CD8-positive, alpha-beta memory T cell (primary cell): ENCODE results near the gene GPX7. TPM values are rescaled to one million over a fixed set of nuclear protein-coding genes. Genes with fewer than 3 reads are reported as not detected.

Experiments used
- CTCF ChIA-PET: fragments of 350-600 bp; sonication (Branson Sonifier 250); formaldehyde crosslinking; loops from one replicate; lab custom pipeline; 2021; ENCODE audit warnings: antibody characterized with exemption; lab: Charles Lee
- POLR2A ChIA-PET: fragments of 350-600 bp; sonication (Branson Sonifier 250); formaldehyde crosslinking; loops from one replicate; lab custom pipeline; 2021; ENCODE audit warnings: antibody characterized with exemption; lab: Charles Lee
- DNase-seq, 5 donors: peaks; one replicate each; pipeline versions ENCODE4 v3.0.0 to v3.0.0-alpha.2; 2020 to 2022; ENCODE audit warnings: mixed read lengths in 1 of 5
- H3K27ac ChIP-seq: one replicate; pipeline ENCODE4 v1.7.0; 2013; ENCODE audit warnings: low read depth, mild to moderate bottlenecking, low read length, moderate library complexity
- H3K27me3 ChIP-seq: 2 replicates; pipeline ENCODE4 v1.7.0; 2013; ENCODE audit warnings: low read length, mild to moderate bottlenecking; ENCODE audit not compliant: insufficient read depth, poor library complexity, severe bottlenecking
- H3K36me3 ChIP-seq: 2 replicates; pipeline ENCODE4 v1.7.0; 2013; ENCODE audit warnings: mild to moderate bottlenecking, low read length, moderate library complexity; ENCODE audit not compliant: insufficient read depth
- H3K4me1 ChIP-seq: 2 replicates; pipeline ENCODE4 v1.7.0; 2013; ENCODE audit warnings: mild to moderate bottlenecking, low read length, moderate library complexity; ENCODE audit not compliant: insufficient read depth
- H3K4me3 ChIP-seq: 2 replicates; pipeline ENCODE4 v1.7.0; 2013; ENCODE audit warnings: mild to moderate bottlenecking, low read length
- H3K9me3 ChIP-seq: 2 replicates; pipeline ENCODE4 v1.7.0; 2013; ENCODE audit warnings: mild to moderate bottlenecking, low read length
- H3K27ac Mint-ChIP-seq, 8 donors: one replicate each; pipeline ENCODE4 v1.8.0; 2020 to 2021; ENCODE audit warnings: mixed read lengths in 8 of 8, mild to moderate bottlenecking in 6 of 8, inconsistent platforms in 3 of 8, moderate library complexity in 3 of 8
- H3K27me3 Mint-ChIP-seq, 2 donors: one replicate each; pipeline ENCODE4 v1.8.0; 2020 to 2021; ENCODE audit warnings: mixed read lengths in 2 of 2, mild to moderate bottlenecking in 1 of 2, moderate library complexity in 1 of 2
- H3K36me3 Mint-ChIP-seq, 3 donors: one replicate each; pipeline ENCODE4 v1.8.0; 2020 to 2021; ENCODE audit warnings: mixed read lengths in 3 of 3, inconsistent platforms in 1 of 3, mild to moderate bottlenecking in 1 of 3
- H3K4me1 Mint-ChIP-seq, 3 donors: one replicate each; pipeline ENCODE4 v1.8.0; 2020 to 2021; ENCODE audit warnings: mixed read lengths in 3 of 3, inconsistent platforms in 1 of 3, mild to moderate bottlenecking in 1 of 3
- H3K4me3 Mint-ChIP-seq, 7 donors: one replicate each; pipeline ENCODE4 v1.8.0; 2020 to 2021; ENCODE audit warnings: mixed read lengths in 7 of 7, mild to moderate bottlenecking in 6 of 7, moderate library complexity in 4 of 7, inconsistent platforms in 2 of 7
- H3K9me3 Mint-ChIP-seq, 5 donors: one replicate each; pipeline ENCODE4 v1.8.0; 2020 to 2022; ENCODE audit warnings: mixed read lengths in 5 of 5, mild to moderate bottlenecking in 3 of 5, moderate library complexity in 2 of 5, inconsistent platforms in 1 of 5
- polyA plus RNA-seq: library from polyadenylated mRNA; unstranded; fragments of 300-500 nt; fragmentation: Illumina TruSeq; gene quantifications from one replicate; pipeline ENCODE4 v1.2.3, GENCODE V29; 2021
- total RNA-seq, 2 experiments: library from RNA; stranded (reverse); gene quantifications; one replicate each; pipeline ENCODE4 v1.2.3, GENCODE V29; 2021

Gene GPX7
- total RNA-seq (10 to 100 TPM; 29.9 to 30.0 TPM), polyA plus RNA-seq (31.9 TPM)

DNA sequence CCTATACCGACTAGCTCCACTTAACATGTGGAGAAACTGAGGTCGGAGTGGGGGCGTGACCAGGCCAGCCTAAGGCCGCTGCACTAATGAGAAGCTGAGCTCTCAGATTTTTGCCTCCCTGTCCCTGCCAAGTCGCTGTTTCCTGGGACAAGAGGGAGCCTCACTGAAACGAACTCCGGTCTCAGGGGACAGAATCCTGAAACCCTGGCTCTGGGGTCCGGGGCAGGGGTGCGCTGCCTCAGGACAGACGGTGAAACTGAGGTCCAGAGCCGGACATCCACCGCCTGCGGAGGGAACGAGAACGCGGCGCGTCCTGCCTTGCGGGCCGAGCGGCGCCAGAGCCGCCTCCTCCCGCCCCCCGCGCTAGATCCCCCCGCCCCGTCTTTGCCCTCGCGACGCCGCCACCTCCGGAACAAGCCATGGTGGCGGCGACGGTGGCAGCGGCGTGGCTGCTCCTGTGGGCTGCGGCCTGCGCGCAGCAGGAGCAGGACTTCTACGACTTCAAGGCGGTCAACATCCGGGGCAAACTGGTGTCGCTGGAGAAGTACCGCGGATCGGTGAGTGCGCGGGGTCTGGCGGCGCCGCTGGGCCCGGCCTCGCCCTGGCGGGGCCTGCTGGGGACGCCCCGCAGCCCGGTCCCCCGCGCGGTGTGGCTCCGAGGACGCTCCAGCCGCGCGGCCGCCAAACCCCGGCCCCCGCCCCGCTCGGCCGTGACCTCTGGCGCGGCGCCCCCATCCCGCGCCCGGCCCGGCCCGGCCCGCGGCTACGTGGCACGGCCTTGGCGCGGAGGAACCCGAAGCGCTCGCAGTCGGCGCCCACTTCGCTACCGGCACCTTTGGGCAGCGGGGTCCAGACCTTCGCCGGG is at the start of gene GPX7:
Gene GPX7 (plus strand): TSS at position 381 of the 865 bp plus-strand sequence. CDS start 39 bp downstream, at position 420.
- peak within 1 kb of the TSS; percentile 82 to 97 (median 96) for H3K27ac Mint-ChIP-seq
- Histone ChIP-seq H3K4me1 (peaks cover 40% of the 10 kb centered on the region), H3K4me3 (peak within 1 kb of the TSS; percentile 80), H3K36me3 (no peaks in the 10 kb centered on the region), H3K27me3 (no peaks in the 10 kb centered on the region), H3K9me3 (no peaks in the 10 kb centered on the region), H3K27ac (peak within 1 kb of the TSS; percentile 66)
- peaks cover 41 to 63% (median 54%) of the 10 kb centered on the region in 3 donors for H3K4me1 Mint-ChIP-seq
- ChIA-PET CTCF (interaction anchor here (0.7 to 1.5 kb wide), 2 partner anchors 31 to 65 kb away, joined by 3 to 8 read pairs; partner anchors contain the start of gene SHISAL2A), POLR2A (interaction anchor here (0.5 to 2.6 kb wide), 9 partner anchors 30 to 196 kb away, joined by 3 to 9 read pairs (median 4); partner anchors contain the start of genes SHISAL2A and TUT4)
- DNase-seq = peak; percentile 45 to 75 (median 66)
- H3K27me3 Mint-ChIP-seq = peaks cover 0 to 2% of the 10 kb centered on the region in 2 donors
- peaks cover 0 to 18% (median 7%) of the 10 kb centered on the region in 3 donors for H3K36me3 Mint-ChIP-seq
- H3K4me3 Mint-ChIP-seq = peak within 1 kb of the TSS; percentile 83 to 97 (median 91)
- no peaks in the 10 kb centered on the region for H3K9me3 Mint-ChIP-seq

DNA sequence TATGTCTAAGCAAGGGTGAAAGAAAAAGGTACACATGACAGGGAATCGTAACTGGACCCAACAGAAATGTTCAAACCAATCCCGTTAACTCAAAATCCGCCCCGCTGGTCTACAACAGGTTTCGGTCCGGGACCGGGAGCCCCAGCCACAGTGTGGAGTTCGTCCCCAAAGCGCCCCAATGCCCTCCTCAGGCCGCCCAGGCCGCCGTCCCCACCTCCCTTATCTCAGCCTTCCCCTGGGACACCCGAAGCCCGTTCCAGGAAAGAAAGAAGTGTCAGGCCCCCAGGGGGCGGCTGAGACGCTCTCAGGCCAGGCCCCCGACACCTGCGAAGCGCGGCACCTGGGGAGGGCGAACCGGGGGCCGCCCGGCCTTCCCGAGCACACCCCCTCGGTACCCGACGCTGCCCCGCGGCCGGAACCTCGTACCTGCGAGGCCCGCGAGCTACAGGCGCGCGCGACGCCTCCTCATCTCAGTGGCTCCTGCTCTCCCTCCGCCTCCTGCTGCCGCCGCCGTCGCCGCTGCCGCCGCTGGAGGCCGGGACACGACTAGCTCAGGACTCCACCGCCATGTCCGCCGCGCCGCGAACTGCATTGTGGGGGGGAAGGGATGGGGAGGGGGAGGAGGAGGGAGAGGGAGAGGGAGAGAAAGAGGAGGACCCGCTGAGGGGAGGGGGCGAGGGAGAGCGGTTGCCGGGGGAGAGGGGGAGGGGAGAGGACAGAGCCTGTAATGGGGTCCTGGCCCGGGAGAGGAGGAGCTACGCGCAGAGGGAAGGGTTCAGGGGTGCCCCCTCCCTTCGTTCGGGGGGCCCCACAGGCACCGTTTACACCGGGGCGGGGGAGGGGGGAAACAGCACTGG is 49.4 kb upstream of the GPX7 start, which contains the start of gene TUT4:
Gene TUT4 (minus strand): TSS at position 588 of the 857 bp plus-strand sequence. CDS start 26,812 bp downstream, outside the sequence.
- Histone ChIP-seq H3K4me3 (peak within 1 kb of the TSS; percentile 91), H3K27ac (peak within 1 kb of the TSS; percentile 79), H3K27me3 (no peaks in the 10 kb centered on the region), H3K9me3 (no peaks in the 10 kb centered on the region), H3K36me3 (no peaks in the 10 kb centered on the region), H3K4me1 (peaks cover 37% of the 10 kb centered on the region)
- H3K9me3 Mint-ChIP-seq = no peaks in the 10 kb centered on the region
- peak in 4 of 5 donors; percentile 64 to 83 (median 65) for DNase-seq
- peak within 1 kb of the TSS in 7 of 8 donors; percentile 30 to 86 (median 81) for H3K27ac Mint-ChIP-seq
- H3K4me1 Mint-ChIP-seq = peaks cover 30 to 45% (median 42%) of the 10 kb centered on the region in 3 donors
- H3K4me3 Mint-ChIP-seq = peak within 1 kb of the TSS in 5 of 7 donors; percentile 70 to 78 (median 75)
- H3K36me3 Mint-ChIP-seq = no peaks in the 10 kb centered on the region
- ChIA-PET POLR2A (interaction anchor here (0.6 to 2.1 kb wide), 18 partner anchors 16 to 498 kb away, joined by 3 to 18 read pairs (median 4); partner anchors contain the start of genes CC2D1B, ORC1, PRPF38A and SHISAL2A), CTCF (interaction anchor here (0.8 to 1.9 kb wide), 6 partner anchors 52 to 148 kb away, joined by 3 to 6 read pairs (median 4); partner anchors contain the start of genes ORC1 and PRPF38A)
- H3K27me3 Mint-ChIP-seq = no peaks in the 10 kb centered on the region

DNA sequence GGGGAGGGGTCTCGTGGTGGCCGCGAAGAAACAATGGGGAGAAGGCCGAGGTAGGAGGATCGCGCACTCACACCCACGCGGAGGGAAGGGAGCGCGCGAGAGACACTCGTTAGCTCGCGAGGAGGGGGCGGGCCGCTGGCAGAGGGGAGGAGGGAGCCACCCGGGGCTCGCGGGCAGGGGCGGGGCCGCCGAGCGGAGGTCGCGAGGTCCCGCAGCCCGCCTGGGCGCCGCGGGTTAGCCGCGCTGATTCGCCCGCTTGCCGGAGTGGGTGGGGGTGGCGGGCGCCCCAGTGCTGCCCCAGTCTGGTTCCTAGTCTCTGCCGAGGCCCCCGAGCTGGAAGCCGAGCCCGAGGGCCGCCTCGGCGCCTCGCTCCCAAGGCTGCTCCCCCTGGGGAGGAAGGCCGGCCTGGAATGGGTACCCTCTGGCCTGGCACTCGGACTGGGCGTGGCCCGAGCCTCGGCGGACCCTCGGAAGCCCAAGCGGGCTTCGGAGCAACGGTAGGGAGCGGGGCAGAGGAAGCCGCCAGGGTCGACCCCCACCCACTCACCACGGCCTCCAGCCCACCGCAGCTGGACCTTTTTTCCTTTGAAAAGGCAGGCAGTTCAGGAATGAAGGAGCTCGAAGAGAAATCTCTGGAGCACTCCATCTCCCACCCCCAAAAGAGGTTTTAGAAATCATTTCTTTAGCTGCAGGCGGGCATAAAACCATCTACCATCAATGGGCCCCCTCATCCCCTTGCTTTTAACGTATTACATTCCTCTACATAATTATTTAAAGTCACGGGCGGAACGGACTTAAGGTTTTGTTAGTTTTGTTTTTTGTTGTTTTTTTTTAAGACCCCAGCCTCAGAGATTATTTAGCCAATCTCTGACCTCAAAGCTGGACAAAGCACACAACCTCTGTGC is 48.6 kb upstream of the GPX7 start:
- Mint-ChIP-seq H3K4me1 (peaks cover 26 to 37% (median 33%) of the 10 kb centered on the region in 3 donors), H3K9me3 (no peaks in the 10 kb centered on the region), H3K4me3 (peak overlapping the region in 5 of 7 donors; percentile 70 to 78 (median 75)), H3K36me3 (no peaks in the 10 kb centered on the region), H3K27me3 (no peaks in the 10 kb centered on the region), H3K27ac (peak overlapping the region in 7 of 8 donors; percentile 30 to 86 (median 81))
- no peaks in the 10 kb centered on the region for H3K36me3 ChIP-seq
- H3K9me3 ChIP-seq = no peaks in the 10 kb centered on the region
- H3K27ac ChIP-seq = peak overlapping the region; percentile 79
- POLR2A ChIA-PET = interaction anchor here (0.7 to 2.1 kb wide), 16 partner anchors 15 to 499 kb away, joined by 3 to 18 read pairs (median 4); partner anchors contain the start of genes CC2D1B, ORC1, PRPF38A and SHISAL2A
- peak overlapping the region; percentile 91 for H3K4me3 ChIP-seq
- peaks cover 34% of the 10 kb centered on the region for H3K4me1 ChIP-seq
- peak; percentile 88 to 92 (median 90) for DNase-seq
- H3K27me3 ChIP-seq = no peaks in the 10 kb centered on the region
- CTCF ChIA-PET = interaction anchor here (0.8 to 1.9 kb wide), 6 partner anchors 51 to 149 kb away, joined by 3 to 6 read pairs (median 4); partner anchors contain the start of genes ORC1 and PRPF38A

DNA sequence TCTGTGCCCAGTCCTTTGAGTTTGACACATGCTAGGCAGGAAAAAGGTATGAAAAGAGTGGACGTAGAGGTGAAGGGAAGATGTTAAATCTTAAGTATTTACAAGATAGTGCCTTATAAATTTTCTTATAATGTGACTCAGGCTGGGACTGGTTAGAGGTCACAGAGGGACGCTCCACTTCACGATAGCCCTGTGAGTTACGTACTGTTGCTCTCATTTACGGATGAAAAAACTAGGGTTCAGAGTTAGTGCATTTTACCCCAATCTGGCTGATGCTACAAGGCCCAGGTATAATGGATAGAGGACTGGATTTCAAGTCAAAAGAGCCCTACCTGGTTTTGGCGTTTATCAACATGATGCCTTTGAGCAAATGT is 47.9 kb upstream of the GPX7 start:
- H3K36me3 ChIP-seq = no peaks in the 10 kb centered on the region
- CTCF ChIA-PET = interaction anchor here (1.9 kb wide), 1 partner anchor 149 kb away, joined by 6 read pairs; the partner anchor contains the start of genes ORC1 and PRPF38A
- Mint-ChIP-seq H3K4me3 (peak overlapping the region in 5 of 7 donors; percentile 70 to 78 (median 75)), H3K9me3 (no peaks in the 10 kb centered on the region), H3K27me3 (no peaks in the 10 kb centered on the region), H3K4me1 (peaks cover 20 to 30% (median 27%) of the 10 kb centered on the region in 3 donors), H3K36me3 (no peaks in the 10 kb centered on the region), H3K27ac (peak overlapping the region in 7 of 8 donors; percentile 58 to 86 (median 80))
- no peak overlapping the region for H3K4me3 ChIP-seq
- no peaks in the 10 kb centered on the region for H3K27me3 ChIP-seq
- H3K9me3 ChIP-seq = no peaks in the 10 kb centered on the region
- H3K27ac ChIP-seq = no peak overlapping the region
- H3K4me1 ChIP-seq = peaks cover 27% of the 10 kb centered on the region
- POLR2A ChIA-PET = interaction anchor here (1.4 to 2.1 kb wide), 5 partner anchors 14 to 86 kb away, joined by 4 to 18 read pairs (median 13); partner anchors contain the start of gene SHISAL2A
- DNase-seq = no peak

DNA sequence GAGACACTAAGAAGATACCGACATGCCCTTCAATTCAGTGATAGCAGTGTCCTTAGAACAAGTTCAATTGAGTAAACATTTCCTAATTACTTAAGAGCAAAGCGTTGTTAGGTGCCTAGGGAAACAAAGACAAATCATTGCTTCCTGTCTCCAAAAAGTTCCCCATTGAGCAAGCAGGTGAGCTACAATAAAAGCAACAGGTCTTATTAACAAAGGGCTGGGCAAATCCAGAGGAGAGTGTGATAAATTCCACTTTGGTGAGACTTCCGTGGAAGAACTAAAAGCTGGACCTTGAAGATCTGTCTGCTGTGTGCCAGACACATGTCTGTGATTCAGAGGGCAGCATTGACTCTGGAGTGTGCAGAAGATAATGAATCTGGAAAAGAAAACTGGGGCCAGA is 47.4 kb upstream of the GPX7 start:
- CTCF ChIA-PET = no interaction called here
- Histone ChIP-seq H3K36me3 (no peaks in the 10 kb centered on the region), H3K27me3 (no peaks in the 10 kb centered on the region), H3K4me1 (peaks cover 22% of the 10 kb centered on the region), H3K9me3 (no peaks in the 10 kb centered on the region), H3K27ac (no peak overlapping the region), H3K4me3 (no peak overlapping the region)
- H3K27ac Mint-ChIP-seq = peak overlapping the region in 7 of 8 donors; percentile 58 to 86 (median 80)
- no peaks in the 10 kb centered on the region for H3K9me3 Mint-ChIP-seq
- H3K4me1 Mint-ChIP-seq = peaks cover 15 to 25% (median 22%) of the 10 kb centered on the region in 3 donors
- peak overlapping the region in 5 of 7 donors; percentile 61 to 78 (median 74) for H3K4me3 Mint-ChIP-seq
- POLR2A ChIA-PET = no interaction called here
- DNase-seq = peak in 1 of 5 donors; percentile 26
- no peaks in the 10 kb centered on the region for H3K36me3 Mint-ChIP-seq
- H3K27me3 Mint-ChIP-seq = no peaks in the 10 kb centered on the region

DNA sequence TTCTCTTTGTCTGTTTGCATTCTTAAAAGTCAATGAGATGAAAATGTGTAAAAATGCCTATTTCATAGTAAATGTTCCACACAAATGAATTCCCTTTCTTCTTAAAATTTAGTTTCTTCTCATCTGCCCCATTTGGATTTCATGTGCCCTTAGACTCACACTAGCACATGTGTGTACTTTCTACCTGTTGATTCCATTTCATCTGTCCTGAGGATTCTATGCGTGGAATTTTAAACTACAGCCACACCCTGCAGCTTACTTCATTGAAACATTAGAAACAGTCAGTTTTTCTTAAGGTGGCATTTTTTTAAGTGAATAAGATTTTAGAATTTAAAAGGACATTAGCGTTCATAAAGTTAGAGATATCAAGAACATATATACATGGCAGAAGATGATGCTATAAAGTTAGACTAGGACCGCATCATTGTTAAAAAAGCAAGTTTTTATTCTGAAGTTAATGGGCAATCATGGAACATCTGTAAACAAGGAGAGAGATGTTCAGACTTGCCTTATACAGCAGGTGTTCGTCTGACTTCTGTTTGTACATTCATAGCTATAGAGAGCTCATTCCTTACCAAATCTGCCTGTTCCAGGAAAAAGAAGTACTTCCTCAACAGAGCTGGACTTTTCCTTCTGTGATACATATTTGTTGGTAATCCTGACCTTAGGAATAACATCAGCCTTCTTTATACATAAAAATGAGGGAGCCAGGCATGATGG is 45.4 kb upstream of the GPX7 start:
- POLR2A ChIA-PET = no interaction called here
- no peak overlapping the region for H3K4me3 ChIP-seq
- no peaks in the 10 kb centered on the region for H3K9me3 Mint-ChIP-seq

More for the DNA sequence above, 45.4 kb upstream of the GPX7 start:
- Histone ChIP-seq H3K27me3 (no peaks in the 10 kb centered on the region), H3K4me1 (peaks cover 12% of the 10 kb centered on the region), H3K36me3 (no peaks in the 10 kb centered on the region), H3K9me3 (no peaks in the 10 kb centered on the region), H3K27ac (no peak overlapping the region)
- peaks cover 0 to 2% (median 0%) of the 10 kb centered on the region in 3 donors for H3K36me3 Mint-ChIP-seq
- no peak for DNase-seq
- peaks cover 8 to 15% (median 12%) of the 10 kb centered on the region in 3 donors for H3K4me1 Mint-ChIP-seq
- H3K27me3 Mint-ChIP-seq = no peaks in the 10 kb centered on the region
- CTCF ChIA-PET = interaction anchor here (0.6 to 0.7 kb wide), 2 partner anchors 91 to 96 kb away, joined by 3 read pairs; no protein-coding TSS in a partner anchor
- H3K27ac Mint-ChIP-seq = peak overlapping the region in 3 of 8 donors; percentile 3 to 33 (median 25)
- H3K4me3 Mint-ChIP-seq = peak overlapping the region in 1 of 7 donors; percentile 44
